Measurements from ENCODE around the gene NIFK.
"Not testable (repeated sequence)": the region's sequence is repeated elsewhere in the genome, so short reads cannot be mapped to it uniquely, and the experiment has no call there.

Gene NIFK

GRCh38 chr2:121690572-121690971 is 46.1 kb downstream of the NIFK start:
- DNase-seq, result not testable (repeated sequence)

- no peak for DNase-seq
Observed at GRCh38 chr2:121690095-121690494, 46.6 kb downstream of the NIFK start.

- peak; percentile 11 for DNase-seq
Observed at GRCh38 chr2:121689356-121689755, 47.3 kb downstream of the NIFK start.

GRCh38 chr2:121688820-121689219 is 47.9 kb downstream of the NIFK start:
- DNase-seq, result no peak

GRCh38 chr2:121686902-121687301 is 49.8 kb downstream of the NIFK start:
- no peak for DNase-seq

- no peak for DNase-seq
Observed at GRCh38 chr2:121686218-121686617, 50.5 kb downstream of the NIFK start.

GRCh38 chr2:121682396-121683298 is 54.0 kb downstream of the NIFK start:
- DNase-seq, result no peak

- DNase-seq, result no peak
Observed at GRCh38 chr2:121677855-121678254, 58.8 kb downstream of the NIFK start.
